Measurements from ENCODE around the gene SCD5. TPM values are rescaled to one million over a fixed set of nuclear protein-coding genes. Genes with fewer than 3 reads are reported as not detected.

SCD5 gene
- total and polyA plus RNA-seq, 2 of the 13 experiments (the other 11 are each of a cell fraction or from before 2014, with no cell fraction given) = not detected

DNA sequence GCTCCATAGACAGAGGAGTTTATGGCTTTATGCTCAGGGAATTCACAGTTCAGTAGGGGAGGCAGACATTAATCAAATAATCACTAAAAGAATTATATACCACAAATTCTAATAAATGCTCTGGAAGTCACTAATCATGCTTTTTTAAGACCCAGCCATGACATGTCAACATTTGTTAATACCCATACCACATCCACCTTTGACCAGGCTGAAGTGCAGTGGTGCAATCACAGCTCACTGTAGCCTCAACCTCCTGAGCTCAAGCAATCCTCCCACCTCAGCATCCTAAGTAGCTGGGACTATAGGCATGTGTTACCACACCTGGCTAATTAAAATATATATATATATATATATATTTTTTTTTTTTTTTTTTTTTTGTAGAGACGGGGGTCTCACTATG lies 12.8 kb upstream of the SCD5 start:
- intact Hi-C loops (cut with micrococcal nuclease; ENCODE audit: unreplicated experiment) = no loop called here
- no peaks in the 10 kb centered on the region for H3K36me3 ChIP-seq (replicated peaks in 1 of 2; ENCODE audit: control insufficient read depth in 1 of 2, insufficient read depth in 2 of 2, low read length in 2 of 2)
- no peak overlapping the region for H3K27ac ChIP-seq (ENCODE audit: extremely low read length, insufficient read depth, low read length)
- no peaks in the 10 kb centered on the region for H3K27me3 ChIP-seq (ENCODE audit: control insufficient read depth in 1 of 2, insufficient read depth in 2 of 2, low read length in 2 of 2)
- H2AFZ ChIP-seq (ENCODE audit: low read length) = no peak overlapping the region
- H4K20me1 ChIP-seq (ENCODE audit: insufficient read depth, low read length) = no peaks in the 10 kb centered on the region
- no peak for TF ChIP-seq ZNF451 (CRISPR knock-in tag; IDR thresholded peaks at IDR 0.05)
- TF ChIP-seq CEBPB (IDR thresholded peaks at IDR 0.05; ENCODE audit: borderline replicate concordance, low read depth, low read length) = peak; percentile 51
- TF ChIP-seq ZNF367 (CRISPR knock-in tag; IDR thresholded peaks at IDR 0.05; ENCODE audit: borderline replicate concordance) = no peak
- TF ChIP-seq, protein P1, sequence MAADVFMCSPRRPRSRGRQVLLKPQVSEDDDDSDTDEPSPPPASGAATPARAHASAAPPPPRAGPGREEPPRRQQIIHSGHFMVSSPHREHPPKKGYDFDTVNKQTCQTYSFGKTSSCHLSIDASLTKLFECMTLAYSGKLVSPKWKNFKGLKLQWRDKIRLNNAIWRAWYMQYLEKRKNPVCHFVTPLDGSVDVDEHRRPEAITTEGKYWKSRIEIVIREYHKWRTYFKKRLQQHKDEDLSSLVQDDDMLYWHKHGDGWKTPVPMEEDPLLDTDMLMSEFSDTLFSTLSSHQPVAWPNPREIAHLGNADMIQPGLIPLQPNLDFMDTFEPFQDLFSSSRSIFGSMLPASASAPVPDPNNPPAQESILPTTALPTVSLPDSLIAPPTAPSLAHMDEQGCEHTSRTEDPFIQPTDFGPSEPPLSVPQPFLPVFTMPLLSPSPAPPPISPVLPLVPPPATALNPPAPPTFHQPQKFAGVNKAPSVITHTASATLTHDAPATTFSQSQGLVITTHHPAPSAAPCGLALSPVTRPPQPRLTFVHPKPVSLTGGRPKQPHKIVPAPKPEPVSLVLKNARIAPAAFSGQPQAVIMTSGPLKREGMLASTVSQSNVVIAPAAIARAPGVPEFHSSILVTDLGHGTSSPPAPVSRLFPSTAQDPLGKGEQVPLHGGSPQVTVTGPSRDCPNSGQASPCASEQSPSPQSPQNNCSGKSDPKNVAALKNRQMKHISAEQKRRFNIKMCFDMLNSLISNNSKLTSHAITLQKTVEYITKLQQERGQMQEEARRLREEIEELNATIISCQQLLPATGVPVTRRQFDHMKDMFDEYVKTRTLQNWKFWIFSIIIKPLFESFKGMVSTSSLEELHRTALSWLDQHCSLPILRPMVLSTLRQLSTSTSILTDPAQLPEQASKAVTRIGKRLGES (CRISPR knock-in tag; IDR thresholded peaks at IDR 0.05; ENCODE audit: borderline replicate concordance) = no peak
- peaks cover 17% of the 10 kb centered on the region for H3K4me1 ChIP-seq (ENCODE audit: insufficient read depth, low read length)
- in situ Hi-C loops (cut with HindIII; ENCODE audit: extremely low pct_ligation_motif_present, low pct_unique_long_range_greater_than_20kb) = no loop called here
- no TSS peak for BruUV-seq (replicated peaks)
- H3K79me2 ChIP-seq (ENCODE audit: insufficient read depth, low read length) = no peaks in the 10 kb centered on the region
- FAIRE-seq (no peak), DNase-seq (ENCODE audit: low spot score) (no peak), ATAC-seq (0 out of 3 replicates have a peak, but pooled peaks have one; percentile 4)
- no peak overlapping the region for H3K4me2 ChIP-seq (ENCODE audit: low read depth, low read length)
- H3K4me3 ChIP-seq (replicated peaks in 1 of 3; ENCODE audit: insufficient read depth in 1 of 3, low read depth in 2 of 3, low read length in 3 of 3) = no peak overlapping the region
- H3K9me3 ChIP-seq (ENCODE audit: low read length) = no peaks in the 10 kb centered on the region
- WGBS (ENCODE audit: low lambda C conversion rate) = 11% methylated on average over 1 of the region's 1 CpG
- ChIA-PET POLR2A (no interaction called here), CTCF (ENCODE audit: low intra/inter-chr PET ratio, low total read pairs) (no interaction called here)
- no peak overlapping the region for H3K9ac ChIP-seq (ENCODE audit: insufficient read depth, low read depth, low read length)

DNA sequence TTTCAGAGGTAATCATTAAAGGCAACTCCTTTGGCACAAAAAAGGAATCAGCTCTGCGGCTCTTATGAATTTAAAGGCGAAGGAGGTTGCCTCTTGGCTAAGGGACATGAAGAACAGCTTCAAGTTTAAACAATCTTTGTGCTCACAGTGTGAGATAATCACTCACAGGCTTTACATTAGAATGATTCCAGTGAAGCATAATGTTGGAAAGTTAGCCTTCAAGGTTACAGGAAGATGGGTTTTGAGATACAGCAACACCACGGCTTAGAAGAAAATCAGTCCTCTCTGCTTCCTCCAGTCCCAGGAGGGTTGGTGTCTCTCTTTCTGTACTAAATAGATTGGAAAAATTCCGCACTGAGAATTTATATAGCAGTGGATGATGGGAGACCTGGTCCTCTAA lies 11.6 kb upstream of the SCD5 start:
- no peaks in the 10 kb centered on the region for H3K79me2 ChIP-seq (ENCODE audit: insufficient read depth, low read length)
- H3K36me3 ChIP-seq (replicated peaks in 1 of 2; ENCODE audit: control insufficient read depth in 1 of 2, insufficient read depth in 2 of 2, low read length in 2 of 2) = no peaks in the 10 kb centered on the region
- no peak overlapping the region for H3K4me2 ChIP-seq (ENCODE audit: low read depth, low read length)
- intact Hi-C loops (cut with micrococcal nuclease; ENCODE audit: unreplicated experiment) = no loop called here
- peaks cover 17% of the 10 kb centered on the region for H3K4me1 ChIP-seq (ENCODE audit: insufficient read depth, low read length)
- H3K27ac ChIP-seq (ENCODE audit: extremely low read length, insufficient read depth, low read length) = no peak overlapping the region
- no peak overlapping the region for H3K9ac ChIP-seq (ENCODE audit: insufficient read depth, low read depth, low read length)
- H2AFZ ChIP-seq (ENCODE audit: low read length) = no peak overlapping the region
- DNase-seq (ENCODE audit: low spot score) = no peak
- no TSS peak for BruUV-seq (replicated peaks)
- FAIRE-seq = no peak
- no peaks in the 10 kb centered on the region for H3K9me3 ChIP-seq (ENCODE audit: low read length)
- H4K20me1 ChIP-seq (ENCODE audit: insufficient read depth, low read length) = no peaks in the 10 kb centered on the region
- 36% methylated on average over 4 of the region's 4 CpGs for WGBS (ENCODE audit: low lambda C conversion rate)
- CTCF ChIA-PET (ENCODE audit: low intra/inter-chr PET ratio, low total read pairs) = no interaction called here
- POLR2A ChIA-PET = no interaction called here
- H3K4me3 ChIP-seq (replicated peaks in 1 of 3; ENCODE audit: insufficient read depth in 1 of 3, low read depth in 2 of 3, low read length in 3 of 3) = no peak overlapping the region
- in situ Hi-C loops (cut with HindIII; ENCODE audit: extremely low pct_ligation_motif_present, low pct_unique_long_range_greater_than_20kb) = no loop called here
- H3K27me3 ChIP-seq (ENCODE audit: control insufficient read depth in 1 of 2, insufficient read depth in 2 of 2, low read length in 2 of 2) = no peaks in the 10 kb centered on the region
- no peak for ATAC-seq
- TF ChIP-seq RCOR2 (CRISPR knock-in tag; IDR thresholded peaks at IDR 0.05) (no peak), NBN (conservative IDR thresholded peaks at IDR 0.05) (no peak), PTBP1 (IDR thresholded peaks at IDR 0.05; ENCODE audit: low read depth, low read length, poor library complexity, severe bottlenecking) (no peak), HOXA7 (CRISPR knock-in tag; IDR thresholded peaks at IDR 0.05) (no peak), ZNF720 (CRISPR knock-in tag; IDR thresholded peaks at IDR 0.05) (no peak), ZNF766 (CRISPR knock-in tag; IDR thresholded peaks at IDR 0.05; ENCODE audit: borderline replicate concordance) (no peak), POLR2G (IDR thresholded peaks at IDR 0.05; ENCODE audit: low read depth, low read length) (no peak), ZNF879 (CRISPR knock-in tag; IDR thresholded peaks at IDR 0.05) (no peak), MEIS1 (CRISPR knock-in tag; IDR thresholded peaks at IDR 0.05; ENCODE audit: borderline replicate concordance) (no peak), IRX3 (CRISPR knock-in tag; IDR thresholded peaks at IDR 0.05; ENCODE audit: borderline replicate concordance, low read depth) (no peak), ZNF616 (CRISPR knock-in tag; IDR thresholded peaks at IDR 0.05; ENCODE audit: low read depth) (no peak)
- TF ChIP-seq, protein P2, sequence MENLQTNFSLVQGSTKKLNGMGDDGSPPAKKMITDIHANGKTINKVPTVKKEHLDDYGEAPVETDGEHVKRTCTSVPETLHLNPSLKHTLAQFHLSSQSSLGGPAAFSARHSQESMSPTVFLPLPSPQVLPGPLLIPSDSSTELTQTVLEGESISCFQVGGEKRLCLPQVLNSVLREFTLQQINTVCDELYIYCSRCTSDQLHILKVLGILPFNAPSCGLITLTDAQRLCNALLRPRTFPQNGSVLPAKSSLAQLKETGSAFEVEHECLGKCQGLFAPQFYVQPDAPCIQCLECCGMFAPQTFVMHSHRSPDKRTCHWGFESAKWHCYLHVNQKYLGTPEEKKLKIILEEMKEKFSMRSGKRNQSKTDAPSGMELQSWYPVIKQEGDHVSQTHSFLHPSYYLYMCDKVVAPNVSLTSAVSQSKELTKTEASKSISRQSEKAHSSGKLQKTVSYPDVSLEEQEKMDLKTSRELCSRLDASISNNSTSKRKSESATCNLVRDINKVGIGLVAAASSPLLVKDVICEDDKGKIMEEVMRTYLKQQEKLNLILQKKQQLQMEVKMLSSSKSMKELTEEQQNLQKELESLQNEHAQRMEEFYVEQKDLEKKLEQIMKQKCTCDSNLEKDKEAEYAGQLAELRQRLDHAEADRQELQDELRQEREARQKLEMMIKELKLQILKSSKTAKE (CRISPR knock-in tag; IDR thresholded peaks at IDR 0.05; ENCODE audit: borderline replicate concordance) = no peak
